ENCODE measurements around the gene ACER3. TPM values are rescaled to one million over a fixed set of nuclear protein-coding genes. Genes with fewer than 3 reads are reported as not detected.

ACER3 gene
- total and polyA plus RNA-seq, 2 of the 4 experiments (the other 2 are of a cell fraction), result 3.5 to 10.0 TPM

DNA sequence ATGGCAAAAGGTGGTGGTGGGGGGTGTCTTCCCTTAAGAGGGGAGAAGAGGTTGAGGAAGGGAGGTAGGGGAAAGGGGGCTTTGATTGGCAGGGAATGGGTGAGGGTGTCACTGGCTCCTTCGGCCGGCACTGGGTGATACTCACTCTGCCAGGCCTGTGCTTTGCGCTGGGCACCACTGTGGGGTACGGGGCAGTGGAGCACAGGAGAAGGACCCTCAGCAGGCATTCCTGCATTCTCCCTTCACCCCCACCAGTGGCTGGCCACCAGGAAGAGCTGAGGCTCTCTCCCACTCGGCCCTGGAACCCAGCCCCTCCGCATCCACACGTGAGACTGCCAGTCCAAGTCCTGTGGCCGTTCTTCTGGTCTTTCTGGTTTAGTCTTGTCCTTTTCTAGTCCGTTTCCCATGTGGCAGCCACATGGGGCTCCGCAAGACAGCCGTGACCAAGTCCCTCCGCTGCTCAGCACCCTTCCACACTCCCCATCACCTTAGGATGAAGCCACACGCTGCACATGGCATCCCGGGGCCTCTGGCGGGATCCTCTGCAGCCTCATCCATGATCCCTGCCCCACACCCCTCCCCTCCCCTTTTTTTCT is 214.0 kb downstream of the ACER3 start (continued):
- TF ChIP-seq MXI1 (IDR thresholded peaks at IDR 0.05; ENCODE audit: borderline replicate concordance, low read depth, low read length), result no peak

DNA sequence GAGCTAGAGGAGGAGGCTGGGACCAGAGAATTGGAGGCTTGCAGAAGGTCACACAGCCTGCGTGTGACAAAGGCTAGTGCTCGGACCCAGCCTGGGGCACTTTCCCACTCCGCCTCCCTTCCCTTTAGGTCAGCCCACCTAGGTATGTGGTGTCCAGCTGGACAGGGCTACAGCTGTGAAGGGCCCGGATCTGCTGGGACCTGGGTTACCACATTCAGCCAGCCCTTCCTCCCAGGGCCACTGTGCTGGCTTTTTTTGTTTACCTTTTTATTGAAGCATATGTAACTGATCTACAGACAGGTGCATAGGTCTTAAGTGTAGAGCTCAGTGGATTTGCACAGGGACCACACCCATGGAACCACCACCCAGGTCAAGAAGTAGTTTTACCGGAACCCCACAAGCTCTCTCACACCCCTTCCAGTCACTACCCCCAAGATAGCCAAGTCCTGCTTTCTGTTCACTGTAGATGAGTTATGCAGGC is 214.7 kb downstream of the ACER3 start:
- no TSS peak for BruUV-seq (replicated peaks)
- in situ Hi-C loops (cut with MboI; ENCODE audit: low sequenced_read_pairs), result no loop called here
- H2BK20ac ChIP-seq (ENCODE audit: low read depth, low read length), result no peak overlapping the region
- H3K36me3 ChIP-seq (ENCODE audit: control insufficient read depth, insufficient read depth, low read length), result no peaks in the 10 kb centered on the region
- no peak overlapping the region for H3K4me2 ChIP-seq (ENCODE audit: low read depth, low read length)
- no peaks in the 10 kb centered on the region for H3K27me3 ChIP-seq (ENCODE audit: control insufficient read depth, insufficient read depth, low read length)
- H4K8ac ChIP-seq (ENCODE audit: low read depth in 2 of 2, low read length in 2 of 2), result no peak overlapping the region
- ChIA-PET POLR2A (ENCODE audit: unreplicated experiment) (no interaction called here), CTCF (interaction anchor here (0.6 kb wide), 1 partner anchor 155 kb away, joined by 3 read pairs; no protein-coding TSS in a partner anchor)
- no peak overlapping the region for H3K9ac ChIP-seq (ENCODE audit: low read depth, low read length)
- H2AFZ ChIP-seq (replicated peaks; ENCODE audit: low read length, poor library complexity), result no peak overlapping the region
- no peak overlapping the region for H3K56ac ChIP-seq (ENCODE audit: extremely low read depth, insufficient read depth, low read length)
- dilution Hi-C loops (cut with HindIII; ENCODE audit: low sequenced_read_pairs, unreplicated experiment), result no loop called here
- no peak overlapping the region for H2BK15ac ChIP-seq (ENCODE audit: low read depth, low read length)
- H3K79me1 ChIP-seq (ENCODE audit: low read depth in 1 of 2, low read length in 2 of 2), result peaks cover 17 to 39% of the 10 kb centered on the region in 2 experiments
- H3K4me3 ChIP-seq (ENCODE audit: insufficient read depth, low read depth, low read length), result no peak overlapping the region
- no peaks in the 10 kb centered on the region for H3K9me3 ChIP-seq (ENCODE audit: control insufficient read depth, insufficient read depth, low read length)
- H3K9me1 ChIP-seq (ENCODE audit: insufficient read depth, low read length), result peaks cover 24% of the 10 kb centered on the region
- 100% methylated on average over 2 of the region's 5 CpGs; no CpG with 5 or more reads in 1 of the 2 experiments for WGBS, 2 experiments (ENCODE audit: extremely low coverage in 2 of 2, insufficient read length in 1 of 2)
- no peak overlapping the region for H3K4ac ChIP-seq (ENCODE audit: low read depth, low read length)
- H2AK5ac ChIP-seq (ENCODE audit: low read depth, low read length), result no peak overlapping the region
- H3K14ac ChIP-seq (replicated peaks; ENCODE audit: low read depth, low read length), result no peak overlapping the region
- H3K27ac ChIP-seq (ENCODE audit: insufficient read depth, low read length), result no peak overlapping the region
- H3K4me1 ChIP-seq (ENCODE audit: control insufficient read depth, insufficient read depth, low read length), result peaks cover 32% of the 10 kb centered on the region
- H4K5ac ChIP-seq (ENCODE audit: low read depth, low read length), result no peak overlapping the region
- intact Hi-C loops (cut with micrococcal nuclease), result no loop called here
- H2AK9ac ChIP-seq (replicated peaks; ENCODE audit: low read depth, low read length, poor library complexity), result no peak overlapping the region
- H4K91ac ChIP-seq (ENCODE audit: insufficient read depth, low read depth, low read length), result no peak overlapping the region
- ATAC-seq (ENCODE audit: low read depth), result no peak
- DNase-seq, result no peak
- no peak overlapping the region for H2BK5ac ChIP-seq (ENCODE audit: low read depth, low read length, poor library complexity, severe bottlenecking)
- H4K20me1 ChIP-seq (ENCODE audit: insufficient read depth, low read length), result peaks cover 11% of the 10 kb centered on the region
- H3K23ac ChIP-seq (ENCODE audit: low read depth, low read length), result no peak overlapping the region
- H2BK120ac ChIP-seq (ENCODE audit: low read depth, low read length), result no peak overlapping the region
- no peak overlapping the region for H3K18ac ChIP-seq (ENCODE audit: low read depth, low read length)
- TF ChIP-seq RCOR1 (IDR thresholded peaks at IDR 0.05; ENCODE audit: insufficient replicate concordance, low read length) (no peak), RAD21 (IDR thresholded peaks at IDR 0.05; ENCODE audit: low read length) (no peak), NFE2L2 (IDR thresholded peaks at IDR 0.05; ENCODE audit: low read depth, low read length) (no peak), POLR2A (IDR thresholded peaks at IDR 0.05; ENCODE audit: low read depth, low read length) (no peak), FOS (IDR thresholded peaks at IDR 0.05; ENCODE audit: low read depth, low read length) (no peak), MAZ (IDR thresholded peaks at IDR 0.05; ENCODE audit: borderline replicate concordance, low read depth, low read length) (no peak), RFX5 (IDR thresholded peaks at IDR 0.05; ENCODE audit: low read depth, low read length) (no peak), CHD1 (IDR thresholded peaks at IDR 0.05; ENCODE audit: low read depth, low read length) (no peak), MAFK (IDR thresholded peaks at IDR 0.05; ENCODE audit: low read depth, low read length) (no peak), MXI1 (IDR thresholded peaks at IDR 0.05; ENCODE audit: borderline replicate concordance, low read depth, low read length) (no peak)
- TF ChIP-seq, protein P1, sequence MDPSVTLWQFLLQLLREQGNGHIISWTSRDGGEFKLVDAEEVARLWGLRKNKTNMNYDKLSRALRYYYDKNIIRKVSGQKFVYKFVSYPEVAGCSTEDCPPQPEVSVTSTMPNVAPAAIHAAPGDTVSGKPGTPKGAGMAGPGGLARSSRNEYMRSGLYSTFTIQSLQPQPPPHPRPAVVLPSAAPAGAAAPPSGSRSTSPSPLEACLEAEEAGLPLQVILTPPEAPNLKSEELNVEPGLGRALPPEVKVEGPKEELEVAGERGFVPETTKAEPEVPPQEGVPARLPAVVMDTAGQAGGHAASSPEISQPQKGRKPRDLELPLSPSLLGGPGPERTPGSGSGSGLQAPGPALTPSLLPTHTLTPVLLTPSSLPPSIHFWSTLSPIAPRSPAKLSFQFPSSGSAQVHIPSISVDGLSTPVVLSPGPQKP (IDR thresholded peaks at IDR 0.05; ENCODE audit: borderline replicate concordance, low read depth, low read length), result no peak
- TF ChIP-seq, protein P2, sequence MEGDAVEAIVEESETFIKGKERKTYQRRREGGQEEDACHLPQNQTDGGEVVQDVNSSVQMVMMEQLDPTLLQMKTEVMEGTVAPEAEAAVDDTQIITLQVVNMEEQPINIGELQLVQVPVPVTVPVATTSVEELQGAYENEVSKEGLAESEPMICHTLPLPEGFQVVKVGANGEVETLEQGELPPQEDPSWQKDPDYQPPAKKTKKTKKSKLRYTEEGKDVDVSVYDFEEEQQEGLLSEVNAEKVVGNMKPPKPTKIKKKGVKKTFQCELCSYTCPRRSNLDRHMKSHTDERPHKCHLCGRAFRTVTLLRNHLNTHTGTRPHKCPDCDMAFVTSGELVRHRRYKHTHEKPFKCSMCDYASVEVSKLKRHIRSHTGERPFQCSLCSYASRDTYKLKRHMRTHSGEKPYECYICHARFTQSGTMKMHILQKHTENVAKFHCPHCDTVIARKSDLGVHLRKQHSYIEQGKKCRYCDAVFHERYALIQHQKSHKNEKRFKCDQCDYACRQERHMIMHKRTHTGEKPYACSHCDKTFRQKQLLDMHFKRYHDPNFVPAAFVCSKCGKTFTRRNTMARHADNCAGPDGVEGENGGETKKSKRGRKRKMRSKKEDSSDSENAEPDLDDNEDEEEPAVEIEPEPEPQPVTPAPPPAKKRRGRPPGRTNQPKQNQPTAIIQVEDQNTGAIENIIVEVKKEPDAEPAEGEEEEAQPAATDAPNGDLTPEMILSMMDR (conservative IDR thresholded peaks at IDR 0.05; ENCODE audit: low read depth, low read length), result no peak
- TF ChIP-seq, protein P3, sequence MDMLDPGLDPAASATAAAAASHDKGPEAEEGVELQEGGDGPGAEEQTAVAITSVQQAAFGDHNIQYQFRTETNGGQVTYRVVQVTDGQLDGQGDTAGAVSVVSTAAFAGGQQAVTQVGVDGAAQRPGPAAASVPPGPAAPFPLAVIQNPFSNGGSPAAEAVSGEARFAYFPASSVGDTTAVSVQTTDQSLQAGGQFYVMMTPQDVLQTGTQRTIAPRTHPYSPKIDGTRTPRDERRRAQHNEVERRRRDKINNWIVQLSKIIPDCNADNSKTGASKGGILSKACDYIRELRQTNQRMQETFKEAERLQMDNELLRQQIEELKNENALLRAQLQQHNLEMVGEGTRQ (IDR thresholded peaks at IDR 0.05; ENCODE audit: low read depth, low read length), result no peak
